ENCODE measurements around the gene BDKRB1.

- TF ChIP-seq, protein P1, sequence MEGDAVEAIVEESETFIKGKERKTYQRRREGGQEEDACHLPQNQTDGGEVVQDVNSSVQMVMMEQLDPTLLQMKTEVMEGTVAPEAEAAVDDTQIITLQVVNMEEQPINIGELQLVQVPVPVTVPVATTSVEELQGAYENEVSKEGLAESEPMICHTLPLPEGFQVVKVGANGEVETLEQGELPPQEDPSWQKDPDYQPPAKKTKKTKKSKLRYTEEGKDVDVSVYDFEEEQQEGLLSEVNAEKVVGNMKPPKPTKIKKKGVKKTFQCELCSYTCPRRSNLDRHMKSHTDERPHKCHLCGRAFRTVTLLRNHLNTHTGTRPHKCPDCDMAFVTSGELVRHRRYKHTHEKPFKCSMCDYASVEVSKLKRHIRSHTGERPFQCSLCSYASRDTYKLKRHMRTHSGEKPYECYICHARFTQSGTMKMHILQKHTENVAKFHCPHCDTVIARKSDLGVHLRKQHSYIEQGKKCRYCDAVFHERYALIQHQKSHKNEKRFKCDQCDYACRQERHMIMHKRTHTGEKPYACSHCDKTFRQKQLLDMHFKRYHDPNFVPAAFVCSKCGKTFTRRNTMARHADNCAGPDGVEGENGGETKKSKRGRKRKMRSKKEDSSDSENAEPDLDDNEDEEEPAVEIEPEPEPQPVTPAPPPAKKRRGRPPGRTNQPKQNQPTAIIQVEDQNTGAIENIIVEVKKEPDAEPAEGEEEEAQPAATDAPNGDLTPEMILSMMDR (IDR thresholded peaks at IDR 0.05) = no peak
- TF ChIP-seq POLR2A (IDR thresholded peaks at IDR 0.05) = no peak
These were observed 18.5 kb downstream of the BDKRB1 start for GRCh38 chr14:96274543-96274942.
